Hepatocyte (in vitro differentiated cells): ENCODE data around the gene SETBP1.

ENCODE experiments used
- EZH2 ChIP-seq: fragments of 200-600 bp; sonication (generic); IDR thresholded peaks from 2 replicates; pipeline ENCODE4 v1.6.1; 2016; ENCODE audit warnings: antibody characterized with exemption, mild to moderate bottlenecking, borderline replicate concordance
- EZH2phosphoT487 ChIP-seq: fragments of 200-600 bp; sonication (generic); IDR thresholded peaks from one replicate; pipeline ENCODE4 v1.6.1; 2018; ENCODE audit warnings: antibody characterized with exemption, mild to moderate bottlenecking, low read depth, moderate library complexity; ENCODE audit not compliant: unreplicated experiment, severe bottlenecking
- TF ChIP-seq, protein P1 (sequence below): fragments of 200-600 bp; sonication (generic); IDR thresholded peaks from 2 replicates; pipeline ENCODE4 v1.5.1; 2016; ENCODE audit warnings: antibody characterized with exemption, mild to moderate bottlenecking; ENCODE audit not compliant: poor library complexity

DNA sequence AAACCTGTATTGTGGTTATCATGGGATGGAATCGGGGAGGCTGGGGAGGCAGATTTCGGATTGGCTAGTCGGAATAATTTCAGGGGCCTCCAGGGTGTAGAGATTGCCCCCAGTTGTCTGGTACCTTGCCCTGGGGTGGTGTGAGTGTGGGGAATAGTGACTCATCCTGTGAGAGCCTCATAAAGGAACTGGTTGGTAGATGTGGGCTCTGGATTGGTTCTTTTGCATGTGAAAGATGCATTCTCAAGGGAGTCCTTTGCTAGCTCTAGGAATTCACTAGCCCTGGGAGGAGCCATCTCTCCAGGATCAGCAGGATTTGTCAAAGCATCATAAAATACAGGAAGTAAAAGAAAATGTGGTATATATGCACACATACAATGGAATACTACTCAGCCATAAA, 331.6 kb downstream of the SETBP1 start:
- TF ChIP-seq EZH2 = no peak
- TF ChIP-seq, protein P1, sequence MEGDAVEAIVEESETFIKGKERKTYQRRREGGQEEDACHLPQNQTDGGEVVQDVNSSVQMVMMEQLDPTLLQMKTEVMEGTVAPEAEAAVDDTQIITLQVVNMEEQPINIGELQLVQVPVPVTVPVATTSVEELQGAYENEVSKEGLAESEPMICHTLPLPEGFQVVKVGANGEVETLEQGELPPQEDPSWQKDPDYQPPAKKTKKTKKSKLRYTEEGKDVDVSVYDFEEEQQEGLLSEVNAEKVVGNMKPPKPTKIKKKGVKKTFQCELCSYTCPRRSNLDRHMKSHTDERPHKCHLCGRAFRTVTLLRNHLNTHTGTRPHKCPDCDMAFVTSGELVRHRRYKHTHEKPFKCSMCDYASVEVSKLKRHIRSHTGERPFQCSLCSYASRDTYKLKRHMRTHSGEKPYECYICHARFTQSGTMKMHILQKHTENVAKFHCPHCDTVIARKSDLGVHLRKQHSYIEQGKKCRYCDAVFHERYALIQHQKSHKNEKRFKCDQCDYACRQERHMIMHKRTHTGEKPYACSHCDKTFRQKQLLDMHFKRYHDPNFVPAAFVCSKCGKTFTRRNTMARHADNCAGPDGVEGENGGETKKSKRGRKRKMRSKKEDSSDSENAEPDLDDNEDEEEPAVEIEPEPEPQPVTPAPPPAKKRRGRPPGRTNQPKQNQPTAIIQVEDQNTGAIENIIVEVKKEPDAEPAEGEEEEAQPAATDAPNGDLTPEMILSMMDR = no peak
- no peak for TF ChIP-seq EZH2phosphoT487
